Breast epithelium (tissue), 3 donors: Measurements from ENCODE around the gene SLC35A4.

Experiments
- POLR2A ChIP-seq: fragments of 450-650 bp; IDR thresholded peaks from one replicate; pipeline ENCODE4 v1.6.1; 2016; ENCODE audit warnings: antibody characterized with exemption, mild to moderate bottlenecking, moderate library complexity
- POLR2AphosphoS5 ChIP-seq, 3 donors: sonication (generic); formaldehyde crosslinking; IDR thresholded peaks; one replicate each; pipeline ENCODE4 v1.6.1; 2017; ENCODE audit warnings: antibody characterized with exemption in 3 of 3
- TF ChIP-seq, protein P1 (sequence below), 3 donors: fragments of 450-650 bp; IDR thresholded peaks; one replicate each; pipeline ENCODE4 v1.5.1; 2016 to 2017; ENCODE audit warnings: antibody characterized with exemption in 3 of 3, mild to moderate bottlenecking in 3 of 3, moderate library complexity in 3 of 3

DNA sequence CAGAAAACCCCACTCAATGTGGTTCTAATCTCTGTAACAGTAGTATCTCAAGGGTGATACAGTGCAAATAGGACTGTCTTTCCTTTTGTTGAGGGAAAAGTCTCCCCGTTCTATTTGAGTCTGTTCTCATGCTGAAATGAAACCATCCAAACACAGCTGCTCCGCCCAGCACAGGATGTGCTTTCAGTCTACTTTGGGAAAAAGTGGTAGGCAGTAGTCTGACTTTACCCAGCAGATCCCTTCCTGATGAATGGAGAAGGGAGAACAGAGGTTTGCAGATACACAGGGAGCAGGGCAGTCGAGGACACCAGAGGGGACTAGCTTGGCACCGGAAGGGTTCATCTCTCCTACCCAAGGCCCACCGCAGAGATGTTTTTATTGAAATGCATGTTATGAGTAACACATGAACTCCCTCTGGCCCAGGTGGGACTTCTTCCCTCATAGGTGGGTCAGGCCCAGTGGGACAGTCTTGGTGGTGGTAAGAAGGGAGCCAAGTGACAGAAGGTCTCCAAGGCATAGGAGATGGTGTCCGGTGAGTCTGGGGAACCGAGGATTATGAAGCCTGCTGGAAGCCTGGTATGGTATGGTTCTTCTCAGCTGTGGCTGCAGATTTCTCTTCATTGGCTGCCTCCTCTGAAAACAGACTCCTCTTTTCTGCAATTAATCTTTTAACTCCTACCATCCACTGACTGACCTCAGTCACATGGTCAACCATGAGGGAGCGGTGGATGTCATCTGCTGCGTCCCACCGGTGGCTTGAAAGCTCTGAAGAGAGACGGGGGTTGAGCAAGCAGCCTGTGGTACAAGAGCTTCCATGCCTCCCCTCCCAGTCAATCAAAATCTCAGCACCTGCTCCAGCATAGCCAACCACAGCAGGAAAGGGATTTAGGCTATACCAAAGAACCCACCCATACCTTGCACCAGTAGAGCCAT lies 14.2 kb upstream of the SLC35A4 start:
- TF ChIP-seq, protein P1, sequence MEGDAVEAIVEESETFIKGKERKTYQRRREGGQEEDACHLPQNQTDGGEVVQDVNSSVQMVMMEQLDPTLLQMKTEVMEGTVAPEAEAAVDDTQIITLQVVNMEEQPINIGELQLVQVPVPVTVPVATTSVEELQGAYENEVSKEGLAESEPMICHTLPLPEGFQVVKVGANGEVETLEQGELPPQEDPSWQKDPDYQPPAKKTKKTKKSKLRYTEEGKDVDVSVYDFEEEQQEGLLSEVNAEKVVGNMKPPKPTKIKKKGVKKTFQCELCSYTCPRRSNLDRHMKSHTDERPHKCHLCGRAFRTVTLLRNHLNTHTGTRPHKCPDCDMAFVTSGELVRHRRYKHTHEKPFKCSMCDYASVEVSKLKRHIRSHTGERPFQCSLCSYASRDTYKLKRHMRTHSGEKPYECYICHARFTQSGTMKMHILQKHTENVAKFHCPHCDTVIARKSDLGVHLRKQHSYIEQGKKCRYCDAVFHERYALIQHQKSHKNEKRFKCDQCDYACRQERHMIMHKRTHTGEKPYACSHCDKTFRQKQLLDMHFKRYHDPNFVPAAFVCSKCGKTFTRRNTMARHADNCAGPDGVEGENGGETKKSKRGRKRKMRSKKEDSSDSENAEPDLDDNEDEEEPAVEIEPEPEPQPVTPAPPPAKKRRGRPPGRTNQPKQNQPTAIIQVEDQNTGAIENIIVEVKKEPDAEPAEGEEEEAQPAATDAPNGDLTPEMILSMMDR (IDR thresholded peaks at IDR 0.05), result no peak
- no peak for TF ChIP-seq POLR2A
- no peak for TF ChIP-seq POLR2AphosphoS5 (IDR thresholded peaks at IDR 0.05)
